ENCODE data around the gene COL6A6.

Gene COL6A6

GRCh38 chr3:130504701-130505100 lies 12.3 kb upstream of the COL6A6 start:
- Histone ChIP-seq H3K4me1 (ENCODE audit: control insufficient read depth in 5 of 5, insufficient read depth in 5 of 5, low read length in 5 of 5) (peaks cover 0 to 8% (median 6%) of the 10 kb centered on the region in 5 donors), H3K36me3 (ENCODE audit: control insufficient read depth in 5 of 5, insufficient read depth in 5 of 5, low read length in 5 of 5) (no peaks in the 10 kb centered on the region), H3K9me3 (ENCODE audit: control insufficient read depth in 5 of 5, low read length in 5 of 5) (no peaks in the 10 kb centered on the region), H3K9ac (ENCODE audit: low read length in 5 of 5) (no peak overlapping the region), H3K27ac (ENCODE audit: low read depth, low read length) (no peak overlapping the region), H3K4me3 (ENCODE audit: low read depth in 1 of 5, low read length in 5 of 5) (no peak overlapping the region), H3K27me3 (ENCODE audit: control insufficient read depth in 5 of 5, insufficient read depth in 4 of 5, low read length in 5 of 5) (no peaks in the 10 kb centered on the region)

- Histone ChIP-seq H3K4me1 (ENCODE audit: control insufficient read depth in 5 of 5, insufficient read depth in 5 of 5, low read length in 5 of 5) (peaks cover 0 to 8% (median 6%) of the 10 kb centered on the region in 5 donors), H3K27me3 (ENCODE audit: control insufficient read depth in 5 of 5, insufficient read depth in 4 of 5, low read length in 5 of 5) (no peaks in the 10 kb centered on the region), H3K27ac (ENCODE audit: low read depth, low read length) (no peak overlapping the region), H3K9ac (ENCODE audit: low read length in 5 of 5) (no peak overlapping the region), H3K4me3 (ENCODE audit: low read depth in 1 of 5, low read length in 5 of 5) (no peak overlapping the region), H3K9me3 (ENCODE audit: control insufficient read depth in 5 of 5, low read length in 5 of 5) (no peaks in the 10 kb centered on the region), H3K36me3 (ENCODE audit: control insufficient read depth in 5 of 5, insufficient read depth in 5 of 5, low read length in 5 of 5) (no peaks in the 10 kb centered on the region)
These were observed 10.9 kb upstream of the COL6A6 start for GRCh38 chr3:130506031-130506430.

DNA sequence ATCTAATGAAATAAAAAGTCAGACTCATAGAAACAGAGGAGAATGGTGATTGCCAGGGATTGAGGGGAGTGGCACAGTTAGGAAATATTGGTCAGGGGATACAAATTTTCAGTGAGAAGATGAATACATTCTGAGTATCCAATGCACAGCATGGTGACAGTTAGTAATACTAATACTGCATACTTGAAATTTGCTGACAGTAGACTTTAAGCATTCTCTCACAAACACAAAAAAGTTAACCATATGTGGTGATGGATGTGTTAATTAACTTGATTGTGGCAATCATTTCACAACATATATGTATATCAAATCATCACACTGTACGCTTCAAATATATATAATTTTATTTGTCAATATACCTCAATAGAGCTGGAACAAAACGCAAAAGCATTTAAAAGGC lies 9.2 kb upstream of the COL6A6 start:
- Histone ChIP-seq H3K27me3 (ENCODE audit: control insufficient read depth in 5 of 5, insufficient read depth in 4 of 5, low read length in 5 of 5) (no peaks in the 10 kb centered on the region), H3K27ac (ENCODE audit: low read depth, low read length) (no peak overlapping the region), H3K4me3 (ENCODE audit: low read depth in 1 of 5, low read length in 5 of 5) (no peak overlapping the region), H3K4me1 (ENCODE audit: control insufficient read depth in 5 of 5, insufficient read depth in 5 of 5, low read length in 5 of 5) (peaks cover 0 to 8% (median 6%) of the 10 kb centered on the region in 5 donors), H3K36me3 (ENCODE audit: control insufficient read depth in 5 of 5, insufficient read depth in 5 of 5, low read length in 5 of 5) (no peaks in the 10 kb centered on the region), H3K9me3 (ENCODE audit: control insufficient read depth in 5 of 5, low read length in 5 of 5) (no peaks in the 10 kb centered on the region), H3K9ac (ENCODE audit: low read length in 5 of 5) (no peak overlapping the region)

DNA sequence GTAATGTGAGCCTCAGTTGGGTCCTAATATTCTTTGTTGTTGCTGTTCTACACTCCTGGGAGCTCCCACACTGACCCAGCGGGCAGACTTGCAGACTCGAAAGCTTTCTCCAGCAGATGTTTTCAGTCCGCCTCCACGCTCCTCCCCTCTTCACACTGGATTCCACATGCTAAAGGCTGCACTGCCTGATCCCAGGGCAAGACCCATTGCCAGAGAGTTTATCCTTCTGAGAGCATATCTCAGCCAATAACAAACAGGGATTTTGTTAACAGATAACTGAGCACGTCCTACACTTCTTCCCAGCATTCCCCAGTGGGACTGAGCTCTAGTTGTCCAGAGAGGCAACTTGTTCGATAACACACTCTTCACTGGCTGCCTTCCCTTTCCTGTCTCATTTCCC lies 8.0 kb upstream of the COL6A6 start:
- Histone ChIP-seq H3K27ac (ENCODE audit: low read depth, low read length) (no peak overlapping the region), H3K4me3 (ENCODE audit: low read depth in 1 of 5, low read length in 5 of 5) (peak overlapping the region in 1 of 5 donors; percentile 7), H3K27me3 (ENCODE audit: control insufficient read depth in 5 of 5, insufficient read depth in 4 of 5, low read length in 5 of 5) (no peaks in the 10 kb centered on the region), H3K36me3 (ENCODE audit: control insufficient read depth in 5 of 5, insufficient read depth in 5 of 5, low read length in 5 of 5) (no peaks in the 10 kb centered on the region), H3K4me1 (ENCODE audit: control insufficient read depth in 5 of 5, insufficient read depth in 5 of 5, low read length in 5 of 5) (peaks cover 0 to 8% (median 6%) of the 10 kb centered on the region in 5 donors), H3K9ac (ENCODE audit: low read length in 5 of 5) (no peak overlapping the region), H3K9me3 (ENCODE audit: control insufficient read depth in 5 of 5, low read length in 5 of 5) (no peaks in the 10 kb centered on the region)

DNA sequence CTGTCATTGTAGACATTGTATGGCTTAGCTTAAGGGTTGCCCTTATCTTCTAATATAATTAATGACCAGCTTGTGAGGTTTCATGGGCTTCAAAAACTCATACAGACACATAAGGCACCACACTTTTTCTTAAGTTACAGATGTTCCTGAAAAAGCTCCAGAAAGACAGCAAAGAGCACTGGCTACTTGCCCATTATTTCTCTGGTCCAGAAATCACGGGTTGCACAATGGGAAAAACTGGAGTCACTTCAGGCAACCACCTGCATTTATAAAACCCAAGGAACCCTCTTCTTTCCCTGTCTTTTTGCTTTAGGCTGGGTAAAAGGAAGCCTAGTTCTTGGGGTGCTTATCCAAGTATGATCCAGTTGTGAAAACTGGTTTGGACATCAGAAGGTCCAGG lies 2.3 kb upstream of the COL6A6 start:
- Histone ChIP-seq H3K36me3 (ENCODE audit: control insufficient read depth in 5 of 5, insufficient read depth in 5 of 5, low read length in 5 of 5) (no peaks in the 10 kb centered on the region), H3K27me3 (ENCODE audit: control insufficient read depth in 5 of 5, insufficient read depth in 4 of 5, low read length in 5 of 5) (peaks cover 6 to 23% (median 19%) of the 10 kb centered on the region in 5 donors), H3K27ac (ENCODE audit: low read depth, low read length) (no peak overlapping the region), H3K9me3 (ENCODE audit: control insufficient read depth in 5 of 5, low read length in 5 of 5) (no peaks in the 10 kb centered on the region), H3K4me1 (ENCODE audit: control insufficient read depth in 5 of 5, insufficient read depth in 5 of 5, low read length in 5 of 5) (peaks cover 0 to 4% (median 0%) of the 10 kb centered on the region in 5 donors), H3K4me3 (ENCODE audit: low read depth in 1 of 5, low read length in 5 of 5) (no peak overlapping the region), H3K9ac (ENCODE audit: low read length in 5 of 5) (no peak overlapping the region)

- Histone ChIP-seq H3K27me3 (ENCODE audit: control insufficient read depth in 5 of 5, insufficient read depth in 4 of 5, low read length in 5 of 5) (peaks cover 6 to 25% (median 19%) of the 10 kb centered on the region in 5 donors), H3K9me3 (ENCODE audit: control insufficient read depth in 5 of 5, low read length in 5 of 5) (no peaks in the 10 kb centered on the region), H3K9ac (ENCODE audit: low read length in 5 of 5) (no peak overlapping the region), H3K4me1 (ENCODE audit: control insufficient read depth in 5 of 5, insufficient read depth in 5 of 5, low read length in 5 of 5) (peaks cover 0 to 4% (median 0%) of the 10 kb centered on the region in 5 donors), H3K4me3 (ENCODE audit: low read depth in 1 of 5, low read length in 5 of 5) (no peak overlapping the region), H3K36me3 (ENCODE audit: control insufficient read depth in 5 of 5, insufficient read depth in 5 of 5, low read length in 5 of 5) (no peaks in the 10 kb centered on the region), H3K27ac (ENCODE audit: low read depth, low read length) (no peak overlapping the region)
These were observed 1.2 kb upstream of the COL6A6 start for GRCh38 chr3:130515755-130516154.

DNA sequence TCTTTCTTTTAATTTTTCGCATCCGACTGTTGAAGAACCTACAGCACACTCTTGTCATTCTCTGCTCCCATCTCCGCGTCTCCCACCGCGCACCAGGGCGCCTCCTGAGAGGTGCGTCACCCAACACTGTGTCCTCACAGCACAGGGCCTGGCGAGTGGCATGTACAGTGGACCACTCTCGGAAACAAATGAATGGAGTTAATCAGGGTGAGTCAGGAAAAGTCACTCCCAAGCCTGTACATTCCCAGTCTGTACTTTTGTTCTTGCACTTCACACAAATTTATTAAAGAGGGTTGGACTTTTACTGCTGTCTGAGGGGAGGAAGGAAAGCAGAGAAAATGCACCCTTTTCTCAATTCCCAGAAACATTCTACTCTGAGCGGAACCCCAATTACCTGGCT lies 625 bp downstream of the COL6A6 start:
- Histone ChIP-seq H3K27ac (ENCODE audit: low read depth, low read length) (no peak overlapping the region), H3K9ac (ENCODE audit: low read length in 5 of 5) (no peak overlapping the region), H3K27me3 (ENCODE audit: control insufficient read depth in 5 of 5, insufficient read depth in 4 of 5, low read length in 5 of 5) (peaks cover 6 to 25% (median 19%) of the 10 kb centered on the region in 5 donors), H3K9me3 (ENCODE audit: control insufficient read depth in 5 of 5, low read length in 5 of 5) (no peaks in the 10 kb centered on the region), H3K4me3 (ENCODE audit: low read depth in 1 of 5, low read length in 5 of 5) (peak overlapping the region in 4 of 5 donors; percentile 4 to 59 (median 36)), H3K36me3 (ENCODE audit: control insufficient read depth in 5 of 5, insufficient read depth in 5 of 5, low read length in 5 of 5) (no peaks in the 10 kb centered on the region), H3K4me1 (ENCODE audit: control insufficient read depth in 5 of 5, insufficient read depth in 5 of 5, low read length in 5 of 5) (peaks cover 0 to 4% (median 0%) of the 10 kb centered on the region in 5 donors)

DNA sequence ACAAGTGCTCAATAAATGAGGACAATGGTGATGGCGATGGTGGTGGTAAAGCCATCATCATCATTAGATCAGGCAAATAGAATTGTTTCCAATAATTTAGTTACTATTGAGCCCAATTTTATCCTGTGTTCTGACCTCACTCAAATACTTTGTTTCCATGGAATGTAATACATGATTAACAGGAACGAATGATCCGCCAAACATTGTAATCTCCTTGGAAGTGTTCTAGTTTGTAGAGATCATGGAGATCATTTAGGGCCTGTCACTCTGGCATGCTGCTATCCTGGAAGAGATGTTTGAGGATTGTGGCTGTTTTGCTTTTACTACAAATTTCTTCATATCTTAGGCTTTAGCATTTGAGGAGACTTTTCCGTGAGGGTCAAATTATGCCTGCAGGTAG lies 2.8 kb downstream of the COL6A6 start:
- Histone ChIP-seq H3K4me1 (ENCODE audit: control insufficient read depth in 5 of 5, insufficient read depth in 5 of 5, low read length in 5 of 5) (peaks cover 0 to 4% (median 0%) of the 10 kb centered on the region in 5 donors), H3K9ac (ENCODE audit: low read length in 5 of 5) (no peak overlapping the region), H3K27ac (ENCODE audit: low read depth, low read length) (no peak overlapping the region), H3K4me3 (ENCODE audit: low read depth in 1 of 5, low read length in 5 of 5) (no peak overlapping the region), H3K36me3 (ENCODE audit: control insufficient read depth in 5 of 5, insufficient read depth in 5 of 5, low read length in 5 of 5) (no peaks in the 10 kb centered on the region), H3K9me3 (ENCODE audit: control insufficient read depth in 5 of 5, low read length in 5 of 5) (no peaks in the 10 kb centered on the region), H3K27me3 (ENCODE audit: control insufficient read depth in 5 of 5, insufficient read depth in 4 of 5, low read length in 5 of 5) (peaks cover 6 to 34% (median 19%) of the 10 kb centered on the region in 5 donors)

GRCh38 chr3:130522399-130522798 lies 5.4 kb downstream of the COL6A6 start:
- Histone ChIP-seq H3K27ac (ENCODE audit: low read depth, low read length) (no peak overlapping the region), H3K36me3 (ENCODE audit: control insufficient read depth in 5 of 5, insufficient read depth in 5 of 5, low read length in 5 of 5) (no peaks in the 10 kb centered on the region), H3K9ac (ENCODE audit: low read length in 5 of 5) (no peak overlapping the region), H3K4me1 (ENCODE audit: control insufficient read depth in 5 of 5, insufficient read depth in 5 of 5, low read length in 5 of 5) (peaks cover 0 to 1% (median 0%) of the 10 kb centered on the region in 5 donors), H3K9me3 (ENCODE audit: control insufficient read depth in 5 of 5, low read length in 5 of 5) (no peaks in the 10 kb centered on the region), H3K27me3 (ENCODE audit: control insufficient read depth in 5 of 5, insufficient read depth in 4 of 5, low read length in 5 of 5) (peaks cover 0 to 16% (median 4%) of the 10 kb centered on the region in 5 donors), H3K4me3 (ENCODE audit: low read depth in 1 of 5, low read length in 5 of 5) (no peak overlapping the region)

DNA sequence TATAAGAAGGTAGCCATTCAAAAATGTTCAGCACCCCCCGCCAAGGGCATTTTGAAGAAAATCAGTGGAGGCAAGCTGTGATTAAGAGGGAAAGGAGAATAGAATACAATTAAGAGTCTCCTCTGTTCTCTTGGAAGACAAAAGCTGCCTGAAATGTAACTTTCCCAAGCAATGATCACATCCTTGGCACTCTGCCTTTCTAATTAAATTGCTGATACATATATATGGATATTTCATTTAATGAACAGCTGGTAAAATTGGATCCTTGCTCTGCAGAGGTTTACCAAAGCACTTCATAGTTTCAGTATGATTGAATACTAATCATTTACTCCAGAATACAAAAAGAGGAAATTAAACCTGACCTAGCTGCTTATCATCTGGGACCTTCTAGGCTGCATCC lies 10.4 kb downstream of the COL6A6 start:
- no peak overlapping the region for H3K4me3 ChIP-seq (ENCODE audit: low read depth in 1 of 5, low read length in 5 of 5)
- H3K36me3 ChIP-seq (ENCODE audit: control insufficient read depth in 5 of 5, insufficient read depth in 5 of 5, low read length in 5 of 5), result no peaks in the 10 kb centered on the region
- H3K4me1 ChIP-seq (ENCODE audit: control insufficient read depth in 5 of 5, insufficient read depth in 5 of 5, low read length in 5 of 5), result peaks cover 0 to 3% (median 0%) of the 10 kb centered on the region in 5 donors
- H3K27me3 ChIP-seq (ENCODE audit: control insufficient read depth in 5 of 5, insufficient read depth in 4 of 5, low read length in 5 of 5), result peaks cover 0 to 9% (median 0%) of the 10 kb centered on the region in 5 donors
- no peak overlapping the region for H3K27ac ChIP-seq (ENCODE audit: low read depth, low read length)
- H3K9ac ChIP-seq (ENCODE audit: low read length in 5 of 5), result no peak overlapping the region
- H3K9me3 ChIP-seq (ENCODE audit: control insufficient read depth in 5 of 5, low read length in 5 of 5), result no peaks in the 10 kb centered on the region
